ENCODE results near the gene VAT1L.
"Not testable (repeated sequence)": the region's sequence is repeated elsewhere in the genome, so short reads cannot be mapped to it uniquely, and the experiment has no call there.

GRCh38 chr16:77947590-77947989 is 159.2 kb downstream of the VAT1L start:
- TF ChIP-seq POLR2AphosphoS5 (IDR thresholded peaks at IDR 0.05); CTCF (IDR thresholded peaks at IDR 0.05 in 8 of 11, conservative IDR thresholded peaks at IDR 0.05 in 3 of 11); POLR2A (IDR thresholded peaks at IDR 0.05): not testable (repeated sequence)

All from spleen (tissue), 7 donors.